Spinal cord (tissue), 10 donors: ENCODE data around the gene CASP6. TPM values are rescaled to one million over a fixed set of nuclear protein-coding genes. Genes with fewer than 3 reads are reported as not detected.

Experiments used
- DNase-seq, 6 donors: peaks; one replicate each; pipeline versions ENCODE4 v3.0.0 to v3.0.0-alpha.2; 2013 to 2015; ENCODE audit warnings: low spot score in 6 of 6, low read depth in 4 of 6
- H3K27ac ChIP-seq: one replicate; pipeline ENCODE4 v1.5.1; 2013; ENCODE audit warnings: low read depth, low read length, control low read depth
- H3K27me3 ChIP-seq: one replicate; pipeline ENCODE4 v1.6.1; 2013; ENCODE audit warnings: low read length; ENCODE audit not compliant: control insufficient read depth, insufficient read depth
- H3K36me3 ChIP-seq: one replicate; pipeline ENCODE4 v1.6.1; 2013; ENCODE audit warnings: low read length; ENCODE audit not compliant: control insufficient read depth, insufficient read depth
- H3K4me1 ChIP-seq: one replicate; pipeline ENCODE4 v1.6.1; 2013; ENCODE audit warnings: low read length; ENCODE audit not compliant: control insufficient read depth, insufficient read depth
- H3K4me3 ChIP-seq: one replicate; pipeline ENCODE4 v1.5.1; 2013; ENCODE audit warnings: low read depth, low read length, control low read depth
- H3K9me3 ChIP-seq: one replicate; pipeline ENCODE4 v1.6.1; 2013; ENCODE audit warnings: low read length; ENCODE audit not compliant: control insufficient read depth, insufficient read depth
- WGBS: methylation state at CpG from one replicate; pipeline ENCODE4 v1.1.5; 2013; ENCODE audit warnings: missing lambda C conversion rate; ENCODE audit not compliant: insufficient coverage; 5-methylcytosine and 5-hydroxymethylcytosine counted together
- polyA plus RNA-seq, 2 donors: library from polyadenylated mRNA; unstranded; fragments of 120-200 nt; gene quantifications; one replicate each; pipeline ENCODE4 v1.2.1, GENCODE V29; 2013; ENCODE audit not compliant: insufficient read length in 2 of 2
- total RNA-seq, 2 donors: library from RNA; depleted of rRNA in 1 of 2; stranded (reverse); fragments of 120-200 nt in 1 of 2; fragments of >200 nt in 1 of 2; gene quantifications; one replicate each; pipeline versions ENCODE4 v1.2.3 to v1.2.4, GENCODE V29; 2013 to 2014
- donor health status: healthy.

CASP6 gene
- total and polyA plus RNA-seq, 4 donors = 11.8 to 20.9 (median 14.3) TPM

DNA sequence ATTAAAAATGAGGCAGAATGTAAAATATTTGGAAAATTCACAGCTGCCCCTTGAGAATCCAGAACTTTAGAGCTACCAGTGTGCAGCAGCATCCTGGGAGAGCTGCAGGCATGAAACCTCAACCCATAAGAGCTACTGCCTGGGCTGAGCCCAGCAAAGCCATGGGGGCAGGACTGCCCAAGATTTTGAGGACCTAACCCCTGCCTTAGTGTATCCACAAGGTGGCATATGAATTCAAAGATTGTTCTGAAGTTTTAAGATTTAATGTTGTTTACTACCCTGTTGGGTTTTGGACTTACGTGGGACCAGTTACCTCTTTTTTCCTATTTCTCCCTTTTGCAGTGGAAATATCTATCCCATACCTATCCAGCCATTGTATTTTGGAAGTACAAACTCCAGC is 26.4 kb downstream of the CASP6 start:
- no peak for DNase-seq
- H3K27ac ChIP-seq = no peak overlapping the region
- H3K4me1 ChIP-seq = no peaks in the 10 kb centered on the region
- WGBS = no CpG with 5 or more reads among the region's 1 CpG
- no peaks in the 10 kb centered on the region for H3K27me3 ChIP-seq
- peaks cover 9% of the 10 kb centered on the region for H3K36me3 ChIP-seq
- H3K4me3 ChIP-seq = no peak overlapping the region
- H3K9me3 ChIP-seq = no peaks in the 10 kb centered on the region

- peaks cover 2% of the 10 kb centered on the region for H3K9me3 ChIP-seq
- no peak for DNase-seq
- H3K4me3 ChIP-seq = no peak overlapping the region
- no peaks in the 10 kb centered on the region for H3K4me1 ChIP-seq
- peaks cover 9% of the 10 kb centered on the region for H3K36me3 ChIP-seq
- H3K27ac ChIP-seq = no peak overlapping the region
- WGBS = 92% methylated on average over 1 of the region's 1 CpG
- H3K27me3 ChIP-seq = no peaks in the 10 kb centered on the region
These were observed 27.4 kb downstream of the CASP6 start for GRCh38 chr4:109675843-109676242.

- H3K27ac ChIP-seq = no peak overlapping the region
- peaks cover 9% of the 10 kb centered on the region for H3K36me3 ChIP-seq
- no peaks in the 10 kb centered on the region for H3K4me1 ChIP-seq
- peaks cover 2% of the 10 kb centered on the region for H3K9me3 ChIP-seq
- H3K27me3 ChIP-seq = no peaks in the 10 kb centered on the region
- H3K4me3 ChIP-seq = no peak overlapping the region
- WGBS = 100% methylated on average over 3 of the region's 3 CpGs
- DNase-seq = no peak
These were observed 28.1 kb downstream of the CASP6 start for GRCh38 chr4:109675181-109675580.

DNA sequence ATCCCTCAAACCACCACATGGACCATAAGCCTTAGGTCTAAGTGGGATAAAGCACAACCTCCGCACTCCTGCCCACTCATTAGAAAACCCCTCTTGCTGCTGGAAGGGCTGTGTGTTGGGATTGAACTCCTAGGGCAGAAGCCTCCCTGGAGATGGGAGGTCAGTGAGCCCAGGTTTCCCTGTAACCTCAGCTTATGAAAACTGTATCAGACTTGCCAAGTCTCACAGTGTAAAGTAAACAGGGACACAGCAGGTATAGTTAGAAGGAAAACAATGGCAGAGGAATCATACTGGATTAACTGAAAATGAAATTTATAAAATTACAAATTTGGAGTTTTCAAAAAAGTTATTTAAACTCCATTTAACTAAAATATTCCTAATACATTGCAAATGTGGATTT is 29.9 kb downstream of the CASP6 start:
- Histone ChIP-seq H3K9me3 (peaks cover 2% of the 10 kb centered on the region), H3K27me3 (no peaks in the 10 kb centered on the region), H3K4me3 (no peak overlapping the region), H3K27ac (no peak overlapping the region), H3K36me3 (peaks cover 1% of the 10 kb centered on the region), H3K4me1 (no peaks in the 10 kb centered on the region)
- WGBS = no CpG with 5 or more reads among the region's 1 CpG
- no peak for DNase-seq

- Histone ChIP-seq H3K27ac (no peak overlapping the region), H3K4me3 (no peak overlapping the region), H3K27me3 (no peaks in the 10 kb centered on the region), H3K36me3 (no peaks in the 10 kb centered on the region), H3K9me3 (peaks cover 2% of the 10 kb centered on the region), H3K4me1 (no peaks in the 10 kb centered on the region)
- DNase-seq = no peak
These were observed 30.9 kb downstream of the CASP6 start for GRCh38 chr4:109672169-109672930.

GRCh38 chr4:109671350-109671749 is 31.9 kb downstream of the CASP6 start:
- H3K36me3 ChIP-seq = no peaks in the 10 kb centered on the region
- no peaks in the 10 kb centered on the region for H3K4me1 ChIP-seq
- H3K4me3 ChIP-seq = no peak overlapping the region
- no peaks in the 10 kb centered on the region for H3K27me3 ChIP-seq
- no peak for DNase-seq
- H3K9me3 ChIP-seq = peaks cover 2% of the 10 kb centered on the region
- H3K27ac ChIP-seq = no peak overlapping the region

GRCh38 chr4:109665783-109666485 is 37.3 kb downstream of the CASP6 start:
- Histone ChIP-seq H3K9me3 (no peaks in the 10 kb centered on the region), H3K27me3 (no peaks in the 10 kb centered on the region), H3K36me3 (no peaks in the 10 kb centered on the region), H3K4me1 (no peaks in the 10 kb centered on the region), H3K4me3 (no peak overlapping the region), H3K27ac (no peak overlapping the region)
- 73% methylated on average over 3 of the region's 5 CpGs for WGBS
- peak in 1 of 6 donors; percentile 88 for DNase-seq

GRCh38 chr4:109662771-109663170 is 40.5 kb downstream of the CASP6 start:
- H3K9me3 ChIP-seq = no peaks in the 10 kb centered on the region
- no peaks in the 10 kb centered on the region for H3K27me3 ChIP-seq
- no peaks in the 10 kb centered on the region for H3K4me1 ChIP-seq
- no peak overlapping the region for H3K27ac ChIP-seq
- no peak overlapping the region for H3K4me3 ChIP-seq
- peak in 2 of 6 donors; percentile 52 to 57 for DNase-seq
- no peaks in the 10 kb centered on the region for H3K36me3 ChIP-seq
- WGBS = 31% methylated on average over 1 of the region's 3 CpGs

- Histone ChIP-seq H3K9me3 (no peaks in the 10 kb centered on the region), H3K27ac (no peak overlapping the region), H3K27me3 (no peaks in the 10 kb centered on the region), H3K4me3 (no peak overlapping the region), H3K4me1 (no peaks in the 10 kb centered on the region), H3K36me3 (no peaks in the 10 kb centered on the region)
- no peak for DNase-seq
- 22% methylated on average over 1 of the region's 2 CpGs for WGBS
These were observed 41.1 kb downstream of the CASP6 start for GRCh38 chr4:109662116-109662515.

- Histone ChIP-seq H3K4me3 (no peak overlapping the region), H3K36me3 (no peaks in the 10 kb centered on the region), H3K9me3 (no peaks in the 10 kb centered on the region), H3K27me3 (no peaks in the 10 kb centered on the region), H3K4me1 (no peaks in the 10 kb centered on the region), H3K27ac (no peak overlapping the region)
- WGBS = no CpG with 5 or more reads among the region's 6 CpGs
- DNase-seq = peak in 2 of 6 donors; percentile 40 to 45
These were observed 44.3 kb downstream of the CASP6 start for GRCh38 chr4:109658871-109659410.
